Endothelial cell (in vitro differentiated cells): ENCODE measurements around the gene ZNF583. TPM values are rescaled to one million over a fixed set of nuclear protein-coding genes. Genes with fewer than 3 reads are reported as not detected.

Source experiments
- DNase-seq: peaks from one replicate; pipeline ENCODE4 v3.0.0; 2021; ENCODE audit warnings: low spot score
- H3K27ac Mint-ChIP-seq: one replicate; pipeline ENCODE4 v1.8.0; 2021; ENCODE audit warnings: mixed read lengths, inconsistent platforms; ENCODE audit not compliant: unreplicated experiment
- H3K27me3 Mint-ChIP-seq: one replicate; pipeline ENCODE4 v1.8.0; 2021; ENCODE audit warnings: mild to moderate bottlenecking, moderate library complexity, mixed read lengths, inconsistent platforms; ENCODE audit not compliant: unreplicated experiment
- H3K36me3 Mint-ChIP-seq: one replicate; pipeline ENCODE4 v1.8.0; 2021; ENCODE audit warnings: mild to moderate bottlenecking, low read depth, mixed read lengths, inconsistent platforms; ENCODE audit not compliant: unreplicated experiment
- H3K4me1 Mint-ChIP-seq: one replicate; pipeline ENCODE4 v1.8.0; 2021; ENCODE audit warnings: mild to moderate bottlenecking, mixed read lengths, inconsistent platforms; ENCODE audit not compliant: unreplicated experiment
- H3K4me3 Mint-ChIP-seq: one replicate; pipeline ENCODE4 v1.8.0; 2021; ENCODE audit warnings: mild to moderate bottlenecking, mixed read lengths, inconsistent platforms; ENCODE audit not compliant: unreplicated experiment
- H3K9me3 Mint-ChIP-seq: one replicate; pipeline ENCODE4 v1.8.0; 2021; ENCODE audit warnings: mixed read lengths, inconsistent platforms; ENCODE audit not compliant: unreplicated experiment
- CTCF ChIP-seq: fragments of 200-600 bp; sonication (generic); IDR thresholded peaks from one replicate; pipeline ENCODE4 v1.5.0; 2021; ENCODE audit warnings: antibody characterized with exemption; ENCODE audit not compliant: unreplicated experiment
- total RNA-seq: library from RNA; stranded (reverse); fragmentation: NEBNext Ultra II Directional; extraction: Animal tissue kit (Norgen Biotek cat#: 25700); gene quantifications from one replicate; pipeline ENCODE4 v1.2.1, GENCODE V29; 2021; ENCODE audit not compliant: unreplicated experiment

ZNF583 gene
- total RNA-seq, 1 donor from 2014 or later: 7.8 TPM

- peaks cover 22% of the 10 kb centered on the region for H3K4me1 Mint-ChIP-seq
- H3K4me3 Mint-ChIP-seq: peak overlapping the region; percentile 98
- DNase-seq: peak; percentile 91
- H3K36me3 Mint-ChIP-seq: peaks cover 27% of the 10 kb centered on the region
- TF ChIP-seq CTCF: no peak
- H3K9me3 Mint-ChIP-seq: peaks cover 17% of the 10 kb centered on the region
- H3K27ac Mint-ChIP-seq: peak overlapping the region; percentile 92
- H3K27me3 Mint-ChIP-seq: peaks cover 11% of the 10 kb centered on the region
Observed at GRCh38 chr19:56367829-56368711, 36.1 kb upstream of the ZNF583 start.

GRCh38 chr19:56369886-56370676, 34.1 kb upstream of the ZNF583 start:
- H3K27ac Mint-ChIP-seq: no peak overlapping the region
- peaks cover 9% of the 10 kb centered on the region for H3K27me3 Mint-ChIP-seq
- peaks cover 34% of the 10 kb centered on the region for H3K36me3 Mint-ChIP-seq
- no peak for TF ChIP-seq CTCF
- peaks cover 22% of the 10 kb centered on the region for H3K4me1 Mint-ChIP-seq
- no peak for DNase-seq
- peak overlapping the region; percentile 83 for H3K4me3 Mint-ChIP-seq
- H3K9me3 Mint-ChIP-seq: peaks cover 7% of the 10 kb centered on the region

GRCh38 chr19:56372281-56372680, 31.9 kb upstream of the ZNF583 start:
- Mint-ChIP-seq H3K27ac (no peak overlapping the region), H3K4me1 (peaks cover 22% of the 10 kb centered on the region), H3K4me3 (no peak overlapping the region), H3K9me3 (no peaks in the 10 kb centered on the region), H3K36me3 (peaks cover 56% of the 10 kb centered on the region), H3K27me3 (peaks cover 5% of the 10 kb centered on the region)
- no peak for DNase-seq
- TF ChIP-seq CTCF: no peak

- H3K27ac Mint-ChIP-seq: no peak overlapping the region
- peaks cover 4% of the 10 kb centered on the region for H3K9me3 Mint-ChIP-seq
- no peak for DNase-seq
- TF ChIP-seq CTCF: no peak
- H3K4me1 Mint-ChIP-seq: peaks cover 4% of the 10 kb centered on the region
- peak overlapping the region; percentile 32 for H3K4me3 Mint-ChIP-seq
- peaks cover 77% of the 10 kb centered on the region for H3K36me3 Mint-ChIP-seq
- H3K27me3 Mint-ChIP-seq: peaks cover 1% of the 10 kb centered on the region
Observed at GRCh38 chr19:56377105-56377924, 26.8 kb upstream of the ZNF583 start.
